CD4-positive, alpha-beta T cell (primary cell): Measurements from ENCODE around the gene FBN2. TPM values are rescaled to one million over a fixed set of nuclear protein-coding genes. Genes with fewer than 3 reads are reported as not detected.

Experiments
- ATAC-seq: fragments of 200-7000 bp; cut with Tn5 transposase; one replicate; pipeline ENCODE4 v1.10.0; 2022; ENCODE audit warnings: mild to moderate bottlenecking; ENCODE audit not compliant: poor library complexity
- CTCF ChIA-PET: fragments of 350-600 bp; sonication (Branson Sonifier 250); formaldehyde crosslinking; loops from one replicate; lab custom pipeline; 2021; ENCODE audit warnings: antibody characterized with exemption, inconsistent platforms; lab: Charles Lee
- POLR2A ChIA-PET: fragments of 350-600 bp; sonication (Branson Sonifier 250); formaldehyde crosslinking; loops from one replicate; lab custom pipeline; 2021; ENCODE audit warnings: antibody characterized with exemption, inconsistent platforms; lab: Charles Lee
- DNase-seq, 14 experiments: peaks; one replicate each; pipeline ENCODE4 v3.0.0-alpha.2; 2013 to 2020; ENCODE audit warnings: mixed read lengths in 2 of 14
- H3K27ac ChIP-seq, 2 donors: one replicate each; pipeline versions ENCODE4 v1.5.1 to v1.7.0; 2013; ENCODE audit warnings: low read length in 2 of 2, low read depth in 1 of 2, mild to moderate bottlenecking in 1 of 2
- H3K27me3 ChIP-seq, 2 experiments: 1 replicate in 1 of 2; 2 replicates in 1 of 2; pipeline versions ENCODE4 v1.6.1 to v1.7.0; 2013; ENCODE audit warnings: low read length in 2 of 2, control low read depth in 1 of 2, mild to moderate bottlenecking in 1 of 2, moderate library complexity in 1 of 2; ENCODE audit not compliant: insufficient read depth in 2 of 2, control insufficient read depth in 1 of 2
- H3K36me3 ChIP-seq: one replicate; pipeline ENCODE4 v1.6.1; 2013; ENCODE audit warnings: low read length, control low read depth; ENCODE audit not compliant: insufficient read depth
- H3K4me1 ChIP-seq: one replicate; pipeline ENCODE4 v1.6.1; 2013; ENCODE audit warnings: low read length, control low read depth; ENCODE audit not compliant: insufficient read depth
- H3K4me3 ChIP-seq: one replicate; pipeline ENCODE4 v1.5.1; 2013; ENCODE audit warnings: mild to moderate bottlenecking, low read length, moderate library complexity
- H3K9me3 ChIP-seq, 2 experiments: 1 replicate in 1 of 2; 2 replicates in 1 of 2; pipeline versions ENCODE4 v1.6.1 to v1.7.0; 2013; ENCODE audit warnings: low read length in 2 of 2, mild to moderate bottlenecking in 2 of 2, control low read depth in 1 of 2, moderate library complexity in 1 of 2; ENCODE audit not compliant: control insufficient read depth in 1 of 2, insufficient read depth in 1 of 2
- H3K27ac Mint-ChIP-seq: one replicate; pipeline ENCODE4 v1.8.0; 2020; ENCODE audit warnings: mixed read lengths
- H3K27me3 Mint-ChIP-seq: one replicate; pipeline ENCODE4 v1.8.0; 2021; ENCODE audit warnings: mixed read lengths
- H3K36me3 Mint-ChIP-seq: one replicate; pipeline ENCODE4 v1.8.0; 2021; ENCODE audit warnings: low read depth, mixed read lengths
- H3K4me1 Mint-ChIP-seq: one replicate; pipeline ENCODE4 v1.8.0; 2021; ENCODE audit warnings: low read depth, mixed read lengths
- H3K4me3 Mint-ChIP-seq: one replicate; pipeline ENCODE4 v1.8.0; 2020; ENCODE audit warnings: mild to moderate bottlenecking, mixed read lengths
- H3K9me3 Mint-ChIP-seq: one replicate; pipeline ENCODE4 v1.8.0; 2020; ENCODE audit warnings: mixed read lengths
- intact Hi-C, 2 experiments: fragments of 100-400 bp; cut with DNase I in 1 of 2; cut with micrococcal nuclease in 1 of 2; formaldehyde crosslinking; loops; one replicate each; pipeline versions ENCODE4 v1.15.1 to v1.9.0; 2023 to 2025; cut with DNase I, micrococcal nuclease
- total RNA-seq, 174 experiments: library from RNA in 2 of 174; stranded (reverse) in 2 of 174; gene quantifications; one replicate each; pipeline ENCODE4 v1.2.3 and lab custom pipeline; 2021 to 2026
- TF ChIP-seq, protein P1 (sequence below): fragments of 200-600 bp; IDR thresholded peaks from one replicate; pipeline ENCODE4 v1.8.0; 2022; ENCODE audit warnings: antibody characterized with exemption, mild to moderate bottlenecking

The FBN2 gene
- total RNA-seq, 2 experiments from 2014 or later = 0.06 TPM; not detected in 1

DNA sequence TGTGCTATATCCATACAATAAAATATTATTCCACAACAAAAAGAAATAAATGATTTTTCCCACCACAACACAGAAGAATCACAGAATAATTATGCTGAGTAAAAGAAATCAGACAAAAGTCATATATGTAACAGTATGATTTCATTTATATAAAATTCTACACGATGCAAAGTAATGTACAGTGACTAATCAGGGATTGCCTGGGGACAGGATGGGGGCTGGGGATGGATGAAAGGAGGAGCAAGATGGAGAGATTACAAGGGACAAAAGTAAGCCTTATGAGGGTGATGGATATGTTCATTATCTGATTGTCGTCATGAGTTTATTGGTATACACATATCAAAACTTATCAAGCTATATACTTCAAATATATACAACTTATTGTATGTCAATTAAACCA is 154.0 kb downstream of the FBN2 start:
- ATAC-seq = no peak
- intact Hi-C loops = no loop called here
- Histone ChIP-seq H3K27me3 (no peaks in the 10 kb centered on the region), H3K27ac (no peak overlapping the region), H3K4me1 (no peaks in the 10 kb centered on the region), H3K9me3 (peaks cover 0 to under 1% of the 10 kb centered on the region in 2 experiments), H3K4me3 (no peak overlapping the region), H3K36me3 (no peaks in the 10 kb centered on the region)
- ChIA-PET CTCF (no interaction called here), POLR2A (no interaction called here)
- Mint-ChIP-seq H3K36me3 (no peaks in the 10 kb centered on the region), H3K4me3 (no peak overlapping the region), H3K4me1 (no peaks in the 10 kb centered on the region), H3K9me3 (peaks cover 4% of the 10 kb centered on the region), H3K27ac (no peak overlapping the region), H3K27me3 (no peaks in the 10 kb centered on the region)
- TF ChIP-seq, protein P1, sequence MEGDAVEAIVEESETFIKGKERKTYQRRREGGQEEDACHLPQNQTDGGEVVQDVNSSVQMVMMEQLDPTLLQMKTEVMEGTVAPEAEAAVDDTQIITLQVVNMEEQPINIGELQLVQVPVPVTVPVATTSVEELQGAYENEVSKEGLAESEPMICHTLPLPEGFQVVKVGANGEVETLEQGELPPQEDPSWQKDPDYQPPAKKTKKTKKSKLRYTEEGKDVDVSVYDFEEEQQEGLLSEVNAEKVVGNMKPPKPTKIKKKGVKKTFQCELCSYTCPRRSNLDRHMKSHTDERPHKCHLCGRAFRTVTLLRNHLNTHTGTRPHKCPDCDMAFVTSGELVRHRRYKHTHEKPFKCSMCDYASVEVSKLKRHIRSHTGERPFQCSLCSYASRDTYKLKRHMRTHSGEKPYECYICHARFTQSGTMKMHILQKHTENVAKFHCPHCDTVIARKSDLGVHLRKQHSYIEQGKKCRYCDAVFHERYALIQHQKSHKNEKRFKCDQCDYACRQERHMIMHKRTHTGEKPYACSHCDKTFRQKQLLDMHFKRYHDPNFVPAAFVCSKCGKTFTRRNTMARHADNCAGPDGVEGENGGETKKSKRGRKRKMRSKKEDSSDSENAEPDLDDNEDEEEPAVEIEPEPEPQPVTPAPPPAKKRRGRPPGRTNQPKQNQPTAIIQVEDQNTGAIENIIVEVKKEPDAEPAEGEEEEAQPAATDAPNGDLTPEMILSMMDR = no peak
- DNase-seq = no peak

DNA sequence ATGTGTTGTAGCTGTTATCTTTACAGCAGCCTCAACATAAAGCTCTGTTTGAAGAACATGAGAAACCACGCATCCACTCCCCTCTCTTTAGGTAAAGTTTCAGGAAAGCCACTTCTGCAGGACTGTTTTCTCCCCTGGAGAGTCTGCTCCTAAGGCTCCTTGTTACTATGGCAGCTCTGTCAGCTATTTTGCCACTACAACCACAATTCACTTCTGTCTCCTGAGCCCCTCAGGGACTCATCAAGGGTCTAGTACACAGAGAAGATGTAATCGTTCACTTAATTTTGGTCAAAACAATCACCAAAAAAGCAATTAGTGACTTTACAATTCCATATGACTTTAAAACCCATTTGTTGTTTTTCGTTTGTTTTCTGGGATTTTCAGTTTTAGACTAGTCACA is 157.7 kb downstream of the FBN2 start:
- Histone ChIP-seq H3K4me1 (no peaks in the 10 kb centered on the region), H3K27me3 (no peaks in the 10 kb centered on the region), H3K36me3 (no peaks in the 10 kb centered on the region), H3K9me3 (no peaks in the 10 kb centered on the region), H3K27ac (no peak overlapping the region), H3K4me3 (no peak overlapping the region)
- TF ChIP-seq, protein P1 = no peak
- H3K4me1 Mint-ChIP-seq = no peaks in the 10 kb centered on the region
- ChIA-PET CTCF (interaction anchor here (0.5 kb wide), 1 partner anchor 27 kb away, joined by 3 read pairs; no protein-coding TSS in a partner anchor), POLR2A (no interaction called here)
- no peak overlapping the region for H3K27ac Mint-ChIP-seq
- no peak overlapping the region for H3K4me3 Mint-ChIP-seq
- H3K27me3 Mint-ChIP-seq = peaks cover 2% of the 10 kb centered on the region
- ATAC-seq (no peak), DNase-seq (no peak)
- intact Hi-C loops = no loop called here
- H3K36me3 Mint-ChIP-seq = no peaks in the 10 kb centered on the region
- no peaks in the 10 kb centered on the region for H3K9me3 Mint-ChIP-seq

DNA sequence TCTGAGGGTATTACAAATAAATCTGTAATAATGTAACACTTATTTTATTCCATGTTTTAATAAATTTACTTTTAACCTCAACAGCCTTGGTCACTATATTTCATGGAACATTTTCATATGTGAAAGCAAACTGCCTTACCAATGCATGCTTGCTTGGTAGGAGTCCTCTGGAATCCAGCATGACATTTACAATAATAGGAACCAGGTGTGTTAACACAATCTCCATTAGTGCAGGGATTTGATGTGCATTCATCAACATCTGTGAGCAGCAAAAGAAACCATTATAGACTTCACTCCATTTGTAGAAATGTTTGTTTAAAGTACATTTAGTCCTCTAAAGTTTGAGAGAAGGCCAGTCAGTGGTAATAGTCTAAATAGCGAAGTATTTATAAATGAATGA is 159.4 kb downstream of the FBN2 start:
- ATAC-seq = no peak
- Mint-ChIP-seq H3K9me3 (no peaks in the 10 kb centered on the region), H3K27ac (no peak overlapping the region), H3K36me3 (no peaks in the 10 kb centered on the region), H3K4me3 (no peak overlapping the region), H3K4me1 (no peaks in the 10 kb centered on the region), H3K27me3 (peaks cover 4% of the 10 kb centered on the region)
- DNase-seq = no peak
- Histone ChIP-seq H3K9me3 (no peaks in the 10 kb centered on the region), H3K27ac (no peak overlapping the region), H3K27me3 (no peaks in the 10 kb centered on the region), H3K36me3 (no peaks in the 10 kb centered on the region), H3K4me1 (no peaks in the 10 kb centered on the region), H3K4me3 (no peak overlapping the region)
- CTCF ChIA-PET = no interaction called here
- intact Hi-C loops = no loop called here
- TF ChIP-seq, protein P1 = no peak
- POLR2A ChIA-PET = no interaction called here
